Raji (cell line): Measurements from ENCODE around the gene BAIAP2L1.

Experiments used
- POLR2A ChIP-seq: IDR thresholded peaks from 2 replicates; pipeline ENCODE4 v1.6.1; 2011; ENCODE audit warnings: low read depth, low read length, control low read depth; ENCODE audit not compliant: insufficient read depth

The BAIAP2L1 gene

DNA sequence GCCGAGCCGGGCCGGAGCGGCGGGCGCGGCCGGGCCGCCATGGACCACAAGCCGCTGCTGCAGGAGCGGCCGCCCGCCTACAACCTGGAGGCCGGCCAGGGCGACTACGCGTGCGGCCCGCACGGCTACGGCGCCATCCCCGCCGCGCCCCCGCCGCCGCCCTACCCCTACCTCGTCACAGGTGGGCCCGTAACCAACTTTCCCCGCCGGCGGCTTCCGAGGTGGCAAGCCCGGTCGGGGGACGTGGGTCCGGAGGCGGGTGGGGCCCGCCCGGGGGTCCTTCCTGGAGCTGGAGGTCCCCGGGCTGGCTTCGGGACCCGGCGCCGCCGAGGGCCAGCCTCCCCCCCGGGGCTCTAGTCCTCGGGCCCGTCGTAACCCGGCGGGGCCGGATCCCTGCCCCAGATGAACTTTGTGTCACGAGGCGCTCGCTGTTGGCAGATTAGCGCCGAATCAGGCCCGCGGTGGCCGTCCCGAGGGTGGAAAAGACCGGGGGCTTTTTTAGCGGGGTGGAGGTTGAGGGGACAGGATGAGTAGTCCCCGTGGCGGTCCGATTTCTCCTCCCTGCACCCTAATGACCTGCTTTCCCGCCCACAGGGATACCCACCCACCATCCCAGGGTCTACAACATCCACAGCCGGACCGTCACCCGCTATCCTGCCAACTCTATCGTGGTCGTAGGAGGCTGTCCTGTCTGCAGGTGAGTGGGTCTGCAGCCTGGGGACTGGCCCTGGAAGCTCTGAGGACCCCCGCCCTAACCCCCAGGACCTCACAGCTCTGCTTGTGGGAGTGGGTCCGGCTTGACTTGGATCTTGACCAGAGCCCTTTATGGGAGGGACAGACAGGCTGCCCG lies 118.9 kb downstream of the BAIAP2L1 start:
- TF ChIP-seq POLR2A = no peak; the same call in 1 of the 2 replicates

DNA sequence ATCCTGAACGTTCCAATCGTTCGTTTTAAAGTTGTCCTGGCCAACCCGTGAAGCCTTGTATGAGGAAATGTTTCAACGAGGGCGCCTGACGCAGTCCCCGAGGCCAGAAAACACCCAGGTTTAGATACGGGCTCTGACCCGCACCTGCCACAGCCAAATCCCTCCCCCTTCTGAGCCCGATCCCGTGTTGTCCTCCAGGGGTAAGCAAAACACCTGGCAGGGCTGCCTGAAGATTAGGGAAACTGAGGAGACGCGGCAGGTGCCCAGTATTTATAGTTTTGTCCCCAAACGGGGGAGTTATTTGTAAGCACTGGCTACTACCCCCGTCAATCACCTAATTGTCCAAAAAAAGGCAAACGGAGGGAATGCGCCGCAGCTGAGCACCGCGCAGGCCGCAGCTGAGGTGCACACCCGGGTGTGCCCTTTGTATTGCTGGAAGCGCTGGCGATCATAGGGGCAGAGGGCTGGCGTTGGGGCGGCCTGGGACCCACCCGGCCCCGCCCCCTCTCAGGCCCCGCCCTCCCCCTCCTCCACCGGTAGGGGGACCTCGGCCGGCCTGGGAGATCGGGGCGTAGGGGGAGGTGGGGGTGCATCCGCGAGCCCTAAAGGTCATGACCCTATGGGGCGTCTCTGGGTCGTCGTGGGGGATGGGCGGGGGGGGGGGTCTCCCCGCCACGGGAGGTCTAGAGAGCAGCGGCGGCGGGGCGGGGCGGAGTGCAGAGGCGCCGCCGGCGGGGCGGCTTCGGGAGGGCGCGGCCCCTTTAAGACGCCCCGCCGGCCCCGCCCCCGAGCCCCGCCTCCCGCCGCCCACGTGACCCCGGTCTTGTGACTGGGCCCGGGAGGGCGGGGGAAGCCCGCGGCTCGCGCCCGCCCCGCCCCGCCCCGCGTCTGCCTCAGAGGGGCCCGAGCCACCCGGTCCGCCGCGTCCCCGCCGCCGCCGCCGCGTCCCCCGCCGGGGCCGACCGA lies 119.8 kb downstream of the BAIAP2L1 start, which contains the start of gene BRI3:
Gene BRI3, plus strand, starts transcription at position 896 of the 966 bp plus-strand sequence. CDS start 110 bp downstream, outside the sequence.
- peak; percentile 54 for TF ChIP-seq POLR2A

DNA sequence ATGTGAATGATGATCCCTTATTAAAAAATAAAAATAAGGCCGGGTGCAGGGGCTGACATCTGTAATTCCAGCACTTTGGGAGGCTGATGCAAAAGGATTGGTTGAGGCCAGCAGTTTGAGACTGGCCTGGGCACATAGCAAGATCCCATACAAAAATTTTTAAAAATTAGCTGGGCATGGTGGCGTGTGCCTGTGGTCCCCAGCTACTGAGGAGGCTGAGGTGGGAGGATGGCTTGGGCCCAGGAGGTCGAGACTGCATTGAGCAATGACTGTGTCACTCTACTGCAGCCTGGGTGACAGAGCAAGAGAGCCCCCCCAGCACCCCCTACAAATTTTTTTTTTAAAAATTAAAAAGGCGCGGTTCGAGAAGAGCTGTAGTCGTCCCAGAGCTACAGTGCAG lies 120.6 kb downstream of the BAIAP2L1 start:
- TF ChIP-seq POLR2A = no peak

DNA sequence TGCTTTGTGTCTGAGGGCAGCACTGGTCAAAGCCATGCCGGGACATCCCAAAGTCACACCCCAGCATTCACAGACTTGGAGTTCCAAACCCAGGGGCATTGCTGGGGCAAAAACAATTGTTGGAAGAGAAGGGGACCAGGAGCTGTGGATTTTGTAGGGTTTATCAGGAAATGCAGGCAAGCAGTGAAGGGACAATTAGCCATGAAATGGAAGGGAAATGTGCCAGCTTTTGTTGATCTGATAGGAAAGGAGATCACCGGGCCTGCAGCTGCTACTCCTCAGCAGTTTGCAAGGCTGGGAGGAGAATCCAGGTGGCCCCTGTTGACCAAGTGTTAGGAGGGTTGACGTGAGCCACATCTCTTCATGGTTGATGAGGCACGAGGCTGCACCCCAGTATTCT lies 122.0 kb downstream of the BAIAP2L1 start:
- TF ChIP-seq POLR2A = no peak

DNA sequence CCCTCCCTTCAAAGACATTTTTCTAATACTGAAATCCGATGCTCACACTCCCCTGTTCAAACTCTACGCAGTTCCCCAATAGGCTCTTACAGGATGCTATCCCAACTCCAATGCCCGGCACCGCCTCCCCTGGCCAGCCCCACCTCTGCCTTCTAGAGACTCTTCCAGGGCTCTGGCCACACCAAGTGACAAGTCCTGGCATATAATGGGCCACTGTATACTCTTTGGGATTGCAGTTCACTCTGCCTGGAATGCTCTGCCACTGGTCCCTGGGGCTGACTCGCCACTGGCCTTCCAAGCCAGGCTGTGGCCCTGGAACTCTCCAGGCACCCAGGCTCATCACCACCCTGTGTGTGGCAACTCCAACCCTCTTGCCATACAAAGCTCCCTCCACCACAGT lies 122.5 kb downstream of the BAIAP2L1 start:
- no peak for TF ChIP-seq POLR2A

DNA sequence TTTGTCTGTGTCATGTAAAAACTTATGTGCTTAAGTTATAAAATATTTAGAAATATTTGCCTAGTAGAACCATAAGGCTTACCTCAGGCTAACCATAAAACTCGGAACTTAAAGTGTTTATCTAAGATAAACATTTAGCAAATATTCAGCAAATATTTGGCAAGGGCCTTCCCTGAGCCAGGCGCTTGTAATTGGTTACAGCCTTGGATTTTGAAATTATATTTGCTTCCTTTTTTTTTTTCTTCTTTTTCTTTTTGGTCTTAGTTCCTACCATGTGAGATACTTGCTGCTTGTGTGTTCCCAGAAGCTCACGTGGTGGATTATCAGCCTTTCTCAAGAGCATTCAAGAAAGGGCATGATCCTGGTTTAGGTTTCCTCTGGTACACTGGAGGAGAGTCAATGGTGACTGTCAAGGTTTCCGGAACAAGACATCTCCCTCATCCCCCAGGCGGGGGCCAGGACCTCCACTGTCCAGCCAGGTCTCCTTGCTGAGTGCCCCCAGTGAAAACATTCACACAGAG lies 124.6 kb downstream of the BAIAP2L1 start:
- no peak for TF ChIP-seq POLR2A

DNA sequence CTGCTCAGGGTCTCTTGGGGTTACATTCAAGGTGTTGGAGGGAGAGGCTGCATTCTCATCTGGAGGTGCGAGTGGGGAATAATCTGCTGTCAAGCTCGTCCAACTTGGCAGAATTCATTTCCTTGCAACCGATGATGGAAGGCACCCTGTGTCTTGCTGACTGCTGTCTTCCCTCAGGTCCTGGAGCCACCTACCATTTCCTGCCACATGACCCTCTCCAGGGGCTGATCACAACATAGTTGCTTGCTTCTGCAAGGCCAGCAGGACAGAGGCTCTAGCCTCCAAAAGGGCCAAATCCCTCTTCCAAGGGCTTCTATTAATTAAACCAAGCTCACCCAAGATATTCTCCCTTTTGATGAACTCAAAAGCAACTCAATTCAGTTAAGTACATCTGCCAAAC lies 133.6 kb downstream of the BAIAP2L1 start:
- TF ChIP-seq POLR2A = no peak

DNA sequence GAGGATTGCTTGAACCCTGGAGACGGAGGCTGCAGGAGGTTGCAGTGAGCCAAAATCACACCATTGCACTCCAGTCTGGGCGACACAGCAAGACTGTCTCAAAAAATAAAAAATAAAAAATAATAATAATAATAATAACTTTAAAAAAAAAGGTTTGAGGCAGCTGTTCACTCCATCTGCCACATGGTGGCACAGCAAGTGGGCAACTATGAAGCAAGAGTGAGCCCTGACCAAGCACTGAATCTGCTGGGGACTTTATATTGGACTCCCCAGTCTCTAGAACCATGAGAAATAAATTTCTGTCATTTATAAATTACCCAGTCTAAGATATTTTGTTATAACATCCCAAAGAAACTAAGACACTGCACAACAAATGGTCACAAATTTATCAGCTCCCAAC lies 134.1 kb downstream of the BAIAP2L1 start:
- no peak for TF ChIP-seq POLR2A

DNA sequence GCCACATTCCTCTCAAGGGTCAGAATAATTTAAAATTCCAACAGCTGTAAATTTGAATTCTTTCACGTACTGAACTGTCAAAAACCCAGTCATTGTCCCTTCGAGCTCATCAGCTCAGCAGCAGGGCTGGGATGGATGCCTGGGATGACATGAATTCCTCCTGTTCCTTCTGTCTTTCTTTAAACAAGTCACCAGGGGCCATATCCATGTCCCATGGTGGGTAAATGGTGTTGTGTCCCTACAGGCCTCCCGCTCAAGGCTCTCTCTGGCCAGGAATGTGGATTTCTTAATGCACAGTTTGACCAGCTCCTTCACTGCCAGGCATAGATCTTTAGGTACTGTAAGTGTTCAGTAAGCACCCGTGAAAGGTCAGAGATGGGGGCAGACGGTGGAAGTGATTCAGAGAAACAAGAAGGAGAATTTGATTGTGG lies 135.0 kb downstream of the BAIAP2L1 start:
- TF ChIP-seq POLR2A = no peak

DNA sequence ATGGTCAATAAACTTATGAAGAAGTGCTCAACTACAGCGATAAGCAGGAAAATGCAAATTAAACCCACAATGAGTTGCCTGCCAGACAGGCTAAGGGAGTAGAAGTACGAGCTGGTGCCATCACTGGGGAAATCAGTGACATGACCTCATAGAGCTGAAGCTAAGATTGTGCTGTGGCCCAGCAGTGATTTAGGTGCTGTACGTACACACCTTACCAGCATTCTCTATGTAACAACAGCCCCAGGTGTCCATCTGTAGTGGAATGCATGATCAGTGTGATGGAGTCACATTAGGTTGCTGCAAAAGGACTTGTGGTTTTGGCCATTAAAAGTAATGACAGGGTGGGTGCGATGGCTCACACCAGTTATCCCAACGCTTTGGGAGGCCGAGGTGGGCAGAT lies 143.2 kb downstream of the BAIAP2L1 start:
- TF ChIP-seq POLR2A = no peak

DNA sequence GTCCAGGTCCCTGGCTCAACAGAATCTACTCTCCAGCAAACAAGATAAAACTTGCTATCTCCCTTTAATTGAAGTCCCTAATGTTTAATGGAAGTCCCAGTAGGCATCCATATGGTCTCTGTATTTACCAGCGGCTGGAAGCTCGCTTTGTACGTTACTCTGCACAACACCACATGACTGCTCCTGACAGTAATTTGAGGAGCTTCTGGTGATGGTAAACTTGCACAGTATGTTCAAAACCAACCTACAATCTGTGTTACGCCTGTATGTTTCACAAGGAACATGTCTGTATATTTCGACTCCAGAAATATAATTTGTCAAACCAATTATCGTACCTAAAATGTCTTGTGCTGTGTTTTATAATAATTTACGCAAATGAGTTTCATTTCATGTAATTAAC lies 144.5 kb downstream of the BAIAP2L1 start:
- TF ChIP-seq POLR2A = no peak

DNA sequence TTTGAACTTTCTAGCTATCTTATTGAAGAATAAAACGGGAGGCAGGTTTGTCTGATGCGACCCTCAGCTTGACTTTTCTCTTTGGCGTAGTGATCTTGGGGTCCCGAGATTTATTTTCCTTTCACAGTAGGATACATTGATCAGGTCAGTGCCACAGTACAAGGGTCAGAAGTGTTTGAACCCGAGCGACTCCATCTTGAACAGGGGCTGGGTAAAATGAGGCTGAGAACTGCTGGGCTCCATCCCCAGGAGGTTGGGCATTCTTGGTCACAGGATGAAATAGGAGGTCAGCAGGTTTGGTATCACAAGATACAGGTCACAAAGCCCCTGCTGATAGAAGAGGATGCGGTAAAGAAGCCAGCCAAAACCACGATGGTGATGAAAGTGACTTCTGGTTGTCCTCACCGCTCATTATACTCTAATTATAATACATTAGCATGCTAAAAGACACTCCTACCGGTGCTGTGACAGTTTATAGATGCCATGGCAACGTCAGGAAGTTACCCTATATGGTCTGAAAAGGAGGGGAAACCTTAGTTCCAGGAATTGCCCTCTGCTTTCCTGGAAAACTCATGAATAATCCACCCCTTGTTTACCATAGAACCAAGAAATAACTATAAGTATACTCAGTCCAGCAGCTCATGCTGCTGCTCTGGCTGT lies 145.8 kb downstream of the BAIAP2L1 start:
- no peak for TF ChIP-seq POLR2A

DNA sequence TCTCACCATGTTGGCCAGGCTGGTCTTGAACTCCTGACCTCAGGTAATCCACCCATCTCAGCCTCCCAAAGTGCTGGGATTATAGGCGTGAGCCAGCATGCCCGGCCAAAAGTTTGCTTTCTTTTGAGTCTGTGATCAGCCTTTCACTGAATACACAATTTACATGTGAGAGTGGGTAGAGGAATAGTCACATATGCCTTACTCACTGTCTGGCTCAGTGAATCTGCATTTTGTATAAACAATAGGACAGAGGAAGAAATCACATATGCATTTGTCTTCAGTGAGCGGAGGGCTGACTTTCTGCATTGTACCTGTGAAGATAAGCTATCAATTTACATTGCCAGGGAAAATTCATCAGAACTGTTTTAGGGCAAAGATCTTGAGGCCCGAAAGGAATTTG lies 146.4 kb downstream of the BAIAP2L1 start:
- TF ChIP-seq POLR2A = no peak

DNA sequence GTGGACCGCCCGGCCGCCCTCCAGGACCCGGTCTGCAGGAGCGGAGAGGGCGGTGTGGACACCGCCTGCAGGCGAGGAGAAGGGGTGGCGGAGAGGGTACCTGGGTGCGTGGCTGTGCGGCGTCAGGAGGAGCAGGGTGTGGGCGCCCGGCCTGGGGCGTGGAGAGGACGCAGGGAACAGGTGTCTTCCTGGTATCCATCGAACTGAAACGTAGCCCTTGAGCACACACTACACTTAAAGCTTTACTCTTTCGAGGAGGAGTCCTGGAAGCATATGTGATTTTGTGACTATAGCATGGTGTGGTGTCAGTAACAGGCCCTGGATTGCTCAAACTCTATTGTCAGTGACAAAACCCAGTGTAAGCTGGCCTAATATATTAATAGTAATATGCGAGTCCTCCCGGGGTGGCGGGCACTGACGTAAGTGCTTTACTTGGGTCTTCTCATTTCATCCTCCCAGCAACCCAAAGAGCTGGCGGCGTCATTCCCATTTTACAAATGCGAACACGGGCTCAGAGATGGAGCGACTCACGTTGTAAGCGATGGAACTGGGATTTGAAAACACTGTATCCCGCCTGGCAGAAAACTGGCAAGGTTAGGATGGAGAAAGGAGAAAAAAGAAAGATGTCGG lies 148.3 kb downstream of the BAIAP2L1 start:
- TF ChIP-seq POLR2A = no peak
